ENCODE data around the gene REP15. TPM values are rescaled to one million over a fixed set of nuclear protein-coding genes. Genes with fewer than 3 reads are reported as not detected.

The REP15 gene
- total RNA-seq = 1 to 10 TPM; 2.4 to 7.6 TPM
- 0.93 TPM for polyA plus RNA-seq (2013, experiment 1 of 2)
- 0.79 TPM for polyA plus RNA-seq (2013, experiment 2 of 2)
- long read RNA-seq, experiment 1 = 0 reads
- long read RNA-seq, experiment 2 = 0 reads
- long read RNA-seq, experiment 3 = 0 reads
- long read RNA-seq, experiment 4 = 0 reads

DNA sequence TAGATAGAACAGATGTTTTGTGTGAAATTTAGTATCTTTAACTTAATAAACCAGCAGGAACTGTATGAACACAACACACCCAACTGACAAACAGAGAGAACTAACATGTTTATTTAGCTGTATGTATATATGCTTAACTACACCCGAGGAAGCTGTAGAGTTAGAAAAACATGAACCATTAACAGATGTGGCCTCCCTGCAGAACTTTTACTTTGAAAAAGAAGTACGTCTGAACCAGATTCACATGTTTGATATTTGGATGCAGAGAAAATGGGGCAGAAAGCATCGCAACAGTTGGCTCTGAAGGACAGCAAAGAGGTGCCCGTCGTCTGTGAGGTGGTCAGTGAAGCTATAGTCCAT, at the start of gene REP15:
Gene REP15, plus strand, starts transcription at position 155 of the 360 bp plus-strand sequence. Its CDS starts 116 bp downstream, at position 271.
- Mint-ChIP-seq H3K4me1 (no peaks in the 10 kb centered on the region), H3K27ac (no peak within 1 kb of the TSS), H3K27me3 (ENCODE audit: insufficient read depth) (no peaks in the 10 kb centered on the region), H3K9me3 (no peaks in the 10 kb centered on the region), H3K36me3 (ENCODE audit: low read depth) (peaks cover 39% of the 10 kb centered on the region), H3K4me3 (no peak within 1 kb of the TSS)
- no peak within 1 kb of the TSS for H3K4me3 ChIP-seq (ENCODE audit: low read length)
- no peak for DNase-seq
- no peak within 1 kb of the TSS for H3K9ac ChIP-seq (ENCODE audit: extremely low read depth, low read length, poor library complexity, severe bottlenecking)
- H3K36me3 ChIP-seq (ENCODE audit: control insufficient read depth, insufficient read depth, low read length) = peaks cover 59% of the 10 kb centered on the region
- 95 to 98% methylated on average over 4 to 5 of the region's 5 CpGs for WGBS, 2 experiments (ENCODE audit: insufficient coverage in 1 of 2, insufficient read length in 1 of 2)
- TF ChIP-seq CTCF (conservative IDR thresholded peaks at IDR 0.05) = no peak
- H3K27ac ChIP-seq (ENCODE audit: low read depth, low read length) = no peak within 1 kb of the TSS
- no peaks in the 10 kb centered on the region for H3K9me3 ChIP-seq (ENCODE audit: control insufficient read depth, low read length)
- no peaks in the 10 kb centered on the region for H3K27me3 ChIP-seq (ENCODE audit: control insufficient read depth, insufficient read depth, low read length, poor library complexity, severe bottlenecking)
- H3K4me1 ChIP-seq (ENCODE audit: control insufficient read depth, insufficient read depth, low read length) = no peaks in the 10 kb centered on the region

DNA sequence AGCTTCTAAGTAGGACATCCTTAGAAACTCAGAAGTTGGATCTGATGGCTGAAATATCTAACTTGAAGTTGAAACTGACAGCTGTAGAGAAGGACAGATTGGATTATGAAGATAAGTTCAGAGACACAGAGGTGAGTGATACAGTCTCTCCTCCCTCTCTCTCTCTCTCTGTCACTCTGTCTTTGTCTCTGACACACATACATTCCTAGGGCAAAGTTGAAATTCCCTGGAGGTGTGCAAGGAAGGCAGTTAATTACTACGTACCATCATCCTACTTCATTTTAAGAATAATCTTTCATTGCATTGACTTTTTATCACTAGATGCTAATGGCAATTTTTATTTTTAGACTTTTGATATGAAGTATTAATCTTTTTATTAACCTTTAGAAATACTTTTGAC, 46.2 kb upstream of the REP15 start:
- Mint-ChIP-seq H3K4me1 (peaks cover 10% of the 10 kb centered on the region), H3K27ac (no peak overlapping the region), H3K36me3 (ENCODE audit: low read depth) (peaks cover 58% of the 10 kb centered on the region), H3K9me3 (no peaks in the 10 kb centered on the region), H3K4me3 (no peak overlapping the region), H3K27me3 (ENCODE audit: insufficient read depth) (no peaks in the 10 kb centered on the region)
- no peaks in the 10 kb centered on the region for H3K27me3 ChIP-seq (ENCODE audit: control insufficient read depth, insufficient read depth, low read length, poor library complexity, severe bottlenecking)
- no peak for TF ChIP-seq CTCF (conservative IDR thresholded peaks at IDR 0.05)
- no peaks in the 10 kb centered on the region for H3K9me3 ChIP-seq (ENCODE audit: control insufficient read depth, low read length)
- 100% methylated on average over 1 of the region's 1 CpG; no CpG with 5 or more reads in 1 of the 2 experiments for WGBS, 2 experiments (ENCODE audit: insufficient coverage in 1 of 2, insufficient read length in 1 of 2)
- H3K27ac ChIP-seq (ENCODE audit: low read depth, low read length) = no peak overlapping the region
- peaks cover 66% of the 10 kb centered on the region for H3K36me3 ChIP-seq (ENCODE audit: control insufficient read depth, insufficient read depth, low read length)
- H3K4me1 ChIP-seq (ENCODE audit: control insufficient read depth, insufficient read depth, low read length) = peaks cover 6% of the 10 kb centered on the region
- H3K4me3 ChIP-seq (ENCODE audit: low read length) = no peak overlapping the region
- H3K9ac ChIP-seq (ENCODE audit: extremely low read depth, low read length, poor library complexity, severe bottlenecking) = no peak overlapping the region
- no peak for DNase-seq

DNA sequence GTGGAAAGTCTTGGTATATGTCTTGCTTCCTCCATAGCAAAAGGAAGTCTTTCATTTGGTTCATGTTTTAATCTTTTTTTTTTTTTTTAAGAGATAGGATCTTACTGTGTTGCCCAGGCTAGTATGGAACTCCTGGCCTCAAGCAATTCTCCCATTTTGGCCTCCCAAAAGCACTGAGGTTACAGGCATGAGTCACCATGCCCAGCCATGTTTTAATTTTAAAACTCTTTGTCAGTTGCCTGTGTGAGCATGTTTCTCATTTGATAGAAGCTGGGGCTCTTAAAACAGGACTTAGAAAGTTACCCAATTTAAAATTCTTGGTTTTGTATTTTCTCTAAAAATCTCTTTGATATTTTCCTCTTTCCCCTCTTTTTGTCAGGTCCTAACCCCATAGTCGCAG, 45.0 kb upstream of the REP15 start:
- H3K27ac ChIP-seq (ENCODE audit: low read depth, low read length) = no peak overlapping the region
- H3K9me3 ChIP-seq (ENCODE audit: control insufficient read depth, low read length) = no peaks in the 10 kb centered on the region
- H3K27me3 Mint-ChIP-seq (ENCODE audit: insufficient read depth) = no peaks in the 10 kb centered on the region
- H3K4me1 Mint-ChIP-seq = no peaks in the 10 kb centered on the region
- H3K36me3 ChIP-seq (ENCODE audit: control insufficient read depth, insufficient read depth, low read length) = peaks cover 62% of the 10 kb centered on the region
- H3K4me1 ChIP-seq (ENCODE audit: control insufficient read depth, insufficient read depth, low read length) = peaks cover 2% of the 10 kb centered on the region
- H3K4me3 Mint-ChIP-seq = no peak overlapping the region
- H3K36me3 Mint-ChIP-seq (ENCODE audit: low read depth) = peaks cover 57% of the 10 kb centered on the region
- DNase-seq = no peak
- no peak for TF ChIP-seq CTCF (conservative IDR thresholded peaks at IDR 0.05)
- H3K4me3 ChIP-seq (ENCODE audit: low read length) = no peak overlapping the region
- H3K9me3 Mint-ChIP-seq = no peaks in the 10 kb centered on the region
- WGBS, 2 experiments (ENCODE audit: insufficient coverage in 1 of 2, insufficient read length in 1 of 2) = 94% methylated on average over 1 of the region's 1 CpG; no CpG with 5 or more reads in 1 of the 2 experiments
- no peak overlapping the region for H3K9ac ChIP-seq (ENCODE audit: extremely low read depth, low read length, poor library complexity, severe bottlenecking)
- no peak overlapping the region for H3K27ac Mint-ChIP-seq
- H3K27me3 ChIP-seq (ENCODE audit: control insufficient read depth, insufficient read depth, low read length, poor library complexity, severe bottlenecking) = no peaks in the 10 kb centered on the region
